Astrocyte (in vitro differentiated cells and primary cell): ENCODE data around the gene GKN1. TPM values are rescaled to one million over a fixed set of nuclear protein-coding genes. Genes with fewer than 3 reads are reported as not detected.

ENCODE experiments used
- DNase-seq: peaks from one replicate; pipeline ENCODE4 v3.0.0-alpha.2; 2010; ENCODE audit warnings: low read depth
- FAIRE-seq: peaks from 2 replicates; lab custom pipeline; 2011; peaks lifted over from hg19 to GRCh38; lab: Jason Lieb, UNC
- H2AFZ ChIP-seq: 2 replicates; pipeline ENCODE4 v1.6.0; 2012; ENCODE audit warnings: low read depth, low read length, inconsistent platforms
- H3K27ac ChIP-seq: 2 replicates; pipeline ENCODE4 v1.5.1; 2011; ENCODE audit warnings: low read depth, low read length, inconsistent platforms
- H3K27me3 ChIP-seq: 2 replicates; pipeline ENCODE4 v1.6.0; 2011; ENCODE audit warnings: low read length, inconsistent platforms; ENCODE audit not compliant: insufficient read depth
- H3K36me3 ChIP-seq: 2 replicates; pipeline ENCODE4 v1.5.1; 2011; ENCODE audit warnings: low read length, inconsistent platforms; ENCODE audit not compliant: insufficient read depth
- H3K4me1 ChIP-seq: 2 replicates; pipeline ENCODE4 v1.5.1; 2011; ENCODE audit warnings: low read length, inconsistent platforms; ENCODE audit not compliant: insufficient read depth
- H3K4me2 ChIP-seq: 2 replicates; pipeline ENCODE4 v1.6.0; 2012; ENCODE audit warnings: low read length, inconsistent platforms
- H3K4me3 ChIP-seq: 2 replicates; pipeline ENCODE4 v1.5.1; 2011; ENCODE audit warnings: low read depth, mild to moderate bottlenecking, low read length, inconsistent platforms; ENCODE audit not compliant: insufficient read depth
- H3K79me2 ChIP-seq: 2 replicates; pipeline ENCODE4 v1.6.0; 2012; ENCODE audit warnings: mild to moderate bottlenecking, low read length, inconsistent platforms; ENCODE audit not compliant: insufficient read depth
- H3K9ac ChIP-seq: 2 replicates; pipeline ENCODE4 v1.6.0; 2012; ENCODE audit warnings: mild to moderate bottlenecking, low read length, inconsistent platforms
- H3K9me3 ChIP-seq: 2 replicates; pipeline ENCODE4 v1.5.1; 2012; ENCODE audit warnings: low read depth, mild to moderate bottlenecking, low read length, inconsistent platforms; ENCODE audit not compliant: insufficient read depth
- H4K20me1 ChIP-seq: 2 replicates; pipeline ENCODE4 v1.6.0; 2012; ENCODE audit warnings: low read length, inconsistent platforms; ENCODE audit not compliant: insufficient read depth
- H3K27ac Mint-ChIP-seq: one replicate; pipeline ENCODE4 v1.8.0; 2021; ENCODE audit warnings: mild to moderate bottlenecking, mixed read lengths; ENCODE audit not compliant: unreplicated experiment
- H3K27me3 Mint-ChIP-seq: one replicate; pipeline ENCODE4 v1.8.0; 2021; ENCODE audit warnings: low read depth, mixed read lengths; ENCODE audit not compliant: unreplicated experiment
- H3K36me3 Mint-ChIP-seq: one replicate; pipeline ENCODE4 v1.8.0; 2021; ENCODE audit warnings: low read depth, mixed read lengths; ENCODE audit not compliant: unreplicated experiment
- H3K4me1 Mint-ChIP-seq: one replicate; pipeline ENCODE4 v1.8.0; 2021; ENCODE audit warnings: low read depth, mixed read lengths; ENCODE audit not compliant: unreplicated experiment
- H3K4me3 Mint-ChIP-seq: one replicate; pipeline ENCODE4 v1.8.0; 2021; ENCODE audit warnings: mild to moderate bottlenecking, moderate library complexity, mixed read lengths; ENCODE audit not compliant: unreplicated experiment
- H3K9me3 Mint-ChIP-seq: one replicate; pipeline ENCODE4 v1.8.0; 2021; ENCODE audit warnings: mild to moderate bottlenecking, mixed read lengths; ENCODE audit not compliant: unreplicated experiment
- EZH2 ChIP-seq: IDR thresholded peaks from 2 replicates; pipeline ENCODE4 v1.6.1; 2012; ENCODE audit warnings: mild to moderate bottlenecking, low read length, inconsistent platforms; ENCODE audit not compliant: insufficient read depth
- total RNA-seq: library from RNA; stranded (reverse); gene quantifications from 2 replicates; pipeline ENCODE4 v1.2.1, GENCODE V29; 2021
- TF ChIP-seq, protein P1 (sequence below): IDR thresholded peaks from 2 replicates; pipeline ENCODE4 v1.5.1; 2011; ENCODE audit warnings: low read depth, mild to moderate bottlenecking, inconsistent platforms, low read length, moderate library complexity; ENCODE audit not compliant: insufficient read depth

GKN1 gene
- total RNA-seq, 1 donor from 2014 or later, result not detected

DNA sequence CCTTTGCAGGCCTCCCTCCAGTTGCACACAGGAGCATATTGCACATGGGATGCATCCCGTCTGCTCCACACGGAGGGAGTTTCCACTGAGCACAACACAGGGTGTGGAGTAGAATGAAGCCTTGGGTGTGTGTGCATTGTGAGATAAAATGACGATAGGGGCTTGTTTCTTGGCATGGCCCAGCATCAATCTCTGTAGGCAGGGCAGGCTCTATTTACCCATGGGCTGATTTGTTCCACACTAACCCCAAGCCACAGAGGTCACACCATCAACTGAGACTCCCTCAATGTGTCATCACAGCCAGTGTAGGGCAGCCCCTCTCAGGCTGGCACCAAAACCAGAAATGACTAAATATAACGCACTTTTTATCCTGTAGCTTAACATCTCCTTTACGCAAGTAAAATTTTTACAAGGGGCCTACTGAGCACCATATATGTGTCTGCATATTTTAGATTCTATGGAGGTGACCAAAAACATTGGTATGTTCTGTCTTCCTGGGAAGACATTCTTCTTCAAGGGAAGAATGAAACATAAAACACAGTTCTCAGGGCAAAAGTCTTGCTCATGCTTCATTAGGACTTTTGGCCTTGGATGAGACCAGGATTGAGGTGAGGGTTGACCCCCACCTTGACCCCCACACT lies 2.7 kb upstream of the GKN1 start:
- H3K4me3 ChIP-seq, result no peak overlapping the region
- peak; percentile 97 for FAIRE-seq
- peak; percentile 96 for DNase-seq

DNA sequence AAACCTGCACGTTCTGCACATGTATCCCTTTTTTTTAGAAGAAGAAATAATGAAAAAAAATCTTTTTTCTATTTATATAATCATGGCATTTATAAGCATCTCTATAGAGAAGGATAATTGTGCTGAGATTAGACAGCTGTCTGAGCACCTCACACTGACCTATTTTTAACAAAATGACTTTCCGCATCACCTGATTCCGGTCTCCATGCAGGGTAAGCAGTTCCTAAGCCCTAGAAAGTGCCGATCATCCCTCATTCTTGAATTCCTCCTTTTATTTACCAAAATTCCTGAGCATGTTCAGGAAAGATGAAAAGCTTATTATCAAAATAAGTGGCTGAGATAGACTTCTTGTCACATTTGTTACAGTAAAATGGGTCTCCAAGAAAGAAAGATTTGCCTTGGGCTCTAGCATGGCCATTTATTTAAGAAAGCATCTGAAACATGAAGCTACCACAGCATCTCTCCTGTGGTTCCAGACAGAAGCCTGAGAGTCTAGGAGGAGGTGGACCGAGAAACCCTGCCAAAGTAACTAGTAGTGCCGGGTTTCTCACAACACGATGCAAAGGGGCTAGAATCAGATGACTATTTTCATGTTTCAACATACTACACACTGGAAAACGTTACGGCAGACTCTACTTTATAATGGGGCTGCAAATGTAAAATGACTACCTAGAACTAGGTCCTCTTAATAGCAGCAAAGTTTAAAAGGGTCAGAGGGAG lies 670 bp downstream of the GKN1 start:
- no peaks in the 10 kb centered on the region for H3K36me3 ChIP-seq
- no peaks in the 10 kb centered on the region for H3K27me3 ChIP-seq
- H3K27me3 Mint-ChIP-seq, result no peaks in the 10 kb centered on the region
- H3K4me1 ChIP-seq, result peaks cover 22% of the 10 kb centered on the region
- no peaks in the 10 kb centered on the region for H3K36me3 Mint-ChIP-seq
- DNase-seq, result peak; percentile 10
- H2AFZ ChIP-seq, result no peak overlapping the region
- H3K79me2 ChIP-seq, result no peaks in the 10 kb centered on the region
- no peaks in the 10 kb centered on the region for H3K9me3 ChIP-seq
- no peak overlapping the region for H3K27ac Mint-ChIP-seq
- H4K20me1 ChIP-seq, result no peaks in the 10 kb centered on the region
- H3K27ac ChIP-seq, result no peak overlapping the region
- no peak for TF ChIP-seq EZH2
- TF ChIP-seq, protein P1, sequence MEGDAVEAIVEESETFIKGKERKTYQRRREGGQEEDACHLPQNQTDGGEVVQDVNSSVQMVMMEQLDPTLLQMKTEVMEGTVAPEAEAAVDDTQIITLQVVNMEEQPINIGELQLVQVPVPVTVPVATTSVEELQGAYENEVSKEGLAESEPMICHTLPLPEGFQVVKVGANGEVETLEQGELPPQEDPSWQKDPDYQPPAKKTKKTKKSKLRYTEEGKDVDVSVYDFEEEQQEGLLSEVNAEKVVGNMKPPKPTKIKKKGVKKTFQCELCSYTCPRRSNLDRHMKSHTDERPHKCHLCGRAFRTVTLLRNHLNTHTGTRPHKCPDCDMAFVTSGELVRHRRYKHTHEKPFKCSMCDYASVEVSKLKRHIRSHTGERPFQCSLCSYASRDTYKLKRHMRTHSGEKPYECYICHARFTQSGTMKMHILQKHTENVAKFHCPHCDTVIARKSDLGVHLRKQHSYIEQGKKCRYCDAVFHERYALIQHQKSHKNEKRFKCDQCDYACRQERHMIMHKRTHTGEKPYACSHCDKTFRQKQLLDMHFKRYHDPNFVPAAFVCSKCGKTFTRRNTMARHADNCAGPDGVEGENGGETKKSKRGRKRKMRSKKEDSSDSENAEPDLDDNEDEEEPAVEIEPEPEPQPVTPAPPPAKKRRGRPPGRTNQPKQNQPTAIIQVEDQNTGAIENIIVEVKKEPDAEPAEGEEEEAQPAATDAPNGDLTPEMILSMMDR, result no peak
- no peak overlapping the region for H3K4me3 Mint-ChIP-seq
- no peak overlapping the region for H3K4me2 ChIP-seq
- H3K4me1 Mint-ChIP-seq, result peaks cover 37% of the 10 kb centered on the region
- no peak overlapping the region for H3K9ac ChIP-seq
- no peaks in the 10 kb centered on the region for H3K9me3 Mint-ChIP-seq
- FAIRE-seq, result no peak
- H3K4me3 ChIP-seq, result no peak overlapping the region

More for the DNA sequence above, 2.7 kb upstream of the GKN1 start:
- peak overlapping the region; percentile 87 for H3K27ac ChIP-seq
- H3K9me3 Mint-ChIP-seq, result no peaks in the 10 kb centered on the region
- peak overlapping the region; percentile 72 for H3K9ac ChIP-seq
- H3K36me3 Mint-ChIP-seq, result no peaks in the 10 kb centered on the region
- peak overlapping the region; percentile 99 for H3K27ac Mint-ChIP-seq
- no peaks in the 10 kb centered on the region for H3K27me3 Mint-ChIP-seq
- no peak overlapping the region for H3K4me3 Mint-ChIP-seq
- H3K79me2 ChIP-seq, result no peaks in the 10 kb centered on the region
- H3K4me1 ChIP-seq, result peaks cover 22% of the 10 kb centered on the region
- H3K9me3 ChIP-seq, result no peaks in the 10 kb centered on the region
- H3K4me1 Mint-ChIP-seq, result peaks cover 52% of the 10 kb centered on the region
- H4K20me1 ChIP-seq, result no peaks in the 10 kb centered on the region
- H2AFZ ChIP-seq, result no peak overlapping the region
- no peaks in the 10 kb centered on the region for H3K27me3 ChIP-seq
- H3K36me3 ChIP-seq, result no peaks in the 10 kb centered on the region
- no peak for TF ChIP-seq EZH2
- TF ChIP-seq, protein P1, result no peak
- peak overlapping the region; percentile 73 for H3K4me2 ChIP-seq

DNA sequence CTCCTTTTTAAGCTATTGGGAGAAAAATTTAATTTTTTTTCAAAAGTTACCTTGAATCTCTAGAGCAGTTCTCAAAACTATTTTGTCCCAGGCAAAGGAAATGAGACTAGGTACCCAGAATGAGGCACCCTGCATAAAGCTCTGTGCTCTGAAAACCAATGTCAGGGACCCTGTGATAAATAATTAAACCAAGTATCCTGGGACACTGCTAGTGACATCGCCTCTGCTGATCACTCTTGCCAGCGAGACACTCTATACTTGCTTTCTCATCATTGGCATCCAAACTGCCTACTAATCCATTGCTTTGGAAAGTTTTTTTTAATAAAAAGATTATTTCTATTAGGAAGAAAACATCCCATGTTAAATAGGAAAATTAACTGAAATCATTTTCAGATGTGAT lies 1.4 kb downstream of the GKN1 start:
- H3K9me3 ChIP-seq, result no peaks in the 10 kb centered on the region
- TF ChIP-seq, protein P1, result no peak
- no peak for TF ChIP-seq EZH2
- H3K36me3 ChIP-seq, result no peaks in the 10 kb centered on the region
- Mint-ChIP-seq H3K4me1 (peaks cover 32% of the 10 kb centered on the region), H3K4me3 (no peak overlapping the region), H3K27me3 (no peaks in the 10 kb centered on the region), H3K9me3 (no peaks in the 10 kb centered on the region), H3K36me3 (no peaks in the 10 kb centered on the region), H3K27ac (no peak overlapping the region)
- no peaks in the 10 kb centered on the region for H3K27me3 ChIP-seq
- no peaks in the 10 kb centered on the region for H3K79me2 ChIP-seq
- H2AFZ ChIP-seq, result no peak overlapping the region
- H3K4me1 ChIP-seq, result peaks cover 19% of the 10 kb centered on the region
- no peak overlapping the region for H3K4me2 ChIP-seq
- DNase-seq (no peak), FAIRE-seq (no peak)
- H4K20me1 ChIP-seq, result no peaks in the 10 kb centered on the region
- H3K4me3 ChIP-seq, result no peak overlapping the region
- H3K27ac ChIP-seq, result no peak overlapping the region
- H3K9ac ChIP-seq, result no peak overlapping the region
